ENCODE results near the gene MARK4.

The MARK4 gene

GRCh38 chr19:45290381-45290931 lies 39.4 kb downstream of the MARK4 start:
- TF ChIP-seq EZH2 (IDR thresholded peaks at IDR 0.05) (no peak), FOXP2 (optimal IDR thresholded peaks at IDR 0.05; ENCODE audit: control extremely low read depth, extremely low read length, insufficient read depth) (no peak), POLR2AphosphoS5 (IDR thresholded peaks at IDR 0.05; ENCODE audit: borderline replicate concordance, low read depth, low read length) (no peak)
- no peak overlapping the region for H3K27ac ChIP-seq
- H3K9ac ChIP-seq (ENCODE audit: insufficient read length): no peak overlapping the region
- no peak overlapping the region for H3K4me3 ChIP-seq
- peaks cover 3% of the 10 kb centered on the region; the same call in 1 of the 2 replicates for H3K36me3 ChIP-seq (ENCODE audit: insufficient read depth, low read length)
- no peaks in the 10 kb centered on the region for H3K9me3 ChIP-seq (ENCODE audit: low read depth, low read length)
- no peak for DNase-seq (ENCODE audit: low read depth, low spot score)

GRCh38 chr19:45291834-45292233 lies 40.8 kb downstream of the MARK4 start:
- no peak for TF ChIP-seq EZH2 (IDR thresholded peaks at IDR 0.05)
- TF ChIP-seq FOXP2 (optimal IDR thresholded peaks at IDR 0.05; ENCODE audit: control extremely low read depth, extremely low read length, insufficient read depth): no peak
- TF ChIP-seq POLR2AphosphoS5 (IDR thresholded peaks at IDR 0.05; ENCODE audit: borderline replicate concordance, low read depth, low read length): no peak
- DNase-seq (ENCODE audit: low read depth, low spot score): no peak
- Histone ChIP-seq H3K9me3 (ENCODE audit: low read depth, low read length) (no peaks in the 10 kb centered on the region), H3K9ac (ENCODE audit: insufficient read length) (no peak overlapping the region), H3K36me3 (ENCODE audit: insufficient read depth, low read length) (peaks cover 3% of the 10 kb centered on the region; the same call in 1 of the 2 replicates), H3K4me3 (no peak overlapping the region), H3K27ac (no peak overlapping the region)

- Histone ChIP-seq H3K9ac (ENCODE audit: insufficient read length) (no peak overlapping the region), H3K4me3 (no peak overlapping the region)
- no peak for DNase-seq (ENCODE audit: low read depth, low spot score)
These were observed 42.6 kb downstream of the MARK4 start for GRCh38 chr19:45293682-45294081.

GRCh38 chr19:45294291-45295029 lies 43.4 kb downstream of the MARK4 start:
- Histone ChIP-seq H3K36me3 (ENCODE audit: insufficient read depth, low read length) (peaks cover 3% of the 10 kb centered on the region; the same call in 1 of the 2 replicates), H3K4me3 (no peak overlapping the region), H3K27ac (no peak overlapping the region), H3K9ac (ENCODE audit: insufficient read length) (no peak overlapping the region), H3K9me3 (ENCODE audit: low read depth, low read length) (no peaks in the 10 kb centered on the region)
- TF ChIP-seq EZH2 (IDR thresholded peaks at IDR 0.05) (no peak), POLR2AphosphoS5 (IDR thresholded peaks at IDR 0.05; ENCODE audit: borderline replicate concordance, low read depth, low read length) (no peak), FOXP2 (optimal IDR thresholded peaks at IDR 0.05; ENCODE audit: control extremely low read depth, extremely low read length, insufficient read depth) (no peak)
- no peak for DNase-seq (ENCODE audit: low read depth, low spot score)

More at GRCh38 chr19:45293682-45294081, 42.6 kb downstream of the MARK4 start:
- Histone ChIP-seq H3K9me3 (ENCODE audit: low read depth, low read length) (no peaks in the 10 kb centered on the region), H3K36me3 (ENCODE audit: insufficient read depth, low read length) (peaks cover 3% of the 10 kb centered on the region; the same call in 1 of the 2 replicates), H3K27ac (no peak overlapping the region)
- TF ChIP-seq EZH2 (IDR thresholded peaks at IDR 0.05) (no peak), POLR2AphosphoS5 (IDR thresholded peaks at IDR 0.05; ENCODE audit: borderline replicate concordance, low read depth, low read length) (no peak), FOXP2 (optimal IDR thresholded peaks at IDR 0.05; ENCODE audit: control extremely low read depth, extremely low read length, insufficient read depth) (no peak)

GRCh38 chr19:45295873-45296272 lies 44.8 kb downstream of the MARK4 start:
- no peaks in the 10 kb centered on the region for H3K9me3 ChIP-seq (ENCODE audit: low read depth, low read length)
- H3K4me3 ChIP-seq: no peak overlapping the region
- TF ChIP-seq FOXP2 (optimal IDR thresholded peaks at IDR 0.05; ENCODE audit: control extremely low read depth, extremely low read length, insufficient read depth) (no peak), POLR2AphosphoS5 (IDR thresholded peaks at IDR 0.05; ENCODE audit: borderline replicate concordance, low read depth, low read length) (no peak)
- no peak overlapping the region for H3K27ac ChIP-seq
- no peaks in the 10 kb centered on the region; the same call in 1 of the 2 replicates for H3K36me3 ChIP-seq (ENCODE audit: insufficient read depth, low read length)
- H3K9ac ChIP-seq (ENCODE audit: insufficient read length): no peak overlapping the region
- no peak for DNase-seq (ENCODE audit: low read depth, low spot score)

GRCh38 chr19:45296355-45296754 lies 45.3 kb downstream of the MARK4 start:
- no peaks in the 10 kb centered on the region for H3K36me3 ChIP-seq (ENCODE audit: insufficient read depth, low read length)
- H3K9me3 ChIP-seq (ENCODE audit: low read depth, low read length): no peaks in the 10 kb centered on the region
- no peak overlapping the region for H3K9ac ChIP-seq (ENCODE audit: insufficient read length)
- no peak overlapping the region for H3K27ac ChIP-seq
- DNase-seq (ENCODE audit: low read depth, low spot score): no peak
- TF ChIP-seq FOXP2 (optimal IDR thresholded peaks at IDR 0.05; ENCODE audit: control extremely low read depth, extremely low read length, insufficient read depth): no peak
- TF ChIP-seq EZH2 (IDR thresholded peaks at IDR 0.05): no peak
- TF ChIP-seq POLR2AphosphoS5 (IDR thresholded peaks at IDR 0.05; ENCODE audit: borderline replicate concordance, low read depth, low read length): no peak
- H3K4me3 ChIP-seq: no peak overlapping the region

GRCh38 chr19:45297674-45298073 lies 46.6 kb downstream of the MARK4 start:
- Histone ChIP-seq H3K36me3 (ENCODE audit: insufficient read depth, low read length) (no peaks in the 10 kb centered on the region), H3K4me3 (no peak overlapping the region), H3K27ac (no peak overlapping the region), H3K9me3 (ENCODE audit: low read depth, low read length) (no peaks in the 10 kb centered on the region), H3K9ac (ENCODE audit: insufficient read length) (no peak overlapping the region)
- TF ChIP-seq FOXP2 (optimal IDR thresholded peaks at IDR 0.05; ENCODE audit: control extremely low read depth, extremely low read length, insufficient read depth) (no peak), POLR2AphosphoS5 (IDR thresholded peaks at IDR 0.05; ENCODE audit: borderline replicate concordance, low read depth, low read length) (no peak), EZH2 (IDR thresholded peaks at IDR 0.05) (no peak)
- DNase-seq (ENCODE audit: low read depth, low spot score): no peak

GRCh38 chr19:45298264-45298663 lies 47.2 kb downstream of the MARK4 start:
- TF ChIP-seq FOXP2 (optimal IDR thresholded peaks at IDR 0.05; ENCODE audit: control extremely low read depth, extremely low read length, insufficient read depth): no peak
- TF ChIP-seq EZH2 (IDR thresholded peaks at IDR 0.05): no peak
- TF ChIP-seq POLR2AphosphoS5 (IDR thresholded peaks at IDR 0.05; ENCODE audit: borderline replicate concordance, low read depth, low read length): no peak
- DNase-seq (ENCODE audit: low read depth, low spot score): no peak

More at GRCh38 chr19:45298264-45298663, 47.2 kb downstream of the MARK4 start:
- H3K36me3 ChIP-seq (ENCODE audit: insufficient read depth, low read length): no peaks in the 10 kb centered on the region
- H3K4me3 ChIP-seq: no peak overlapping the region
- H3K9me3 ChIP-seq (ENCODE audit: low read depth, low read length): no peaks in the 10 kb centered on the region
- no peak overlapping the region for H3K27ac ChIP-seq
- H3K9ac ChIP-seq (ENCODE audit: insufficient read length): no peak overlapping the region
